Suprapubic skin (tissue), 3 donors: Measurements from ENCODE around the gene NQO1.

ENCODE experiments used
- EP300 ChIP-seq: sonication (generic); formaldehyde crosslinking; IDR thresholded peaks from one replicate; pipeline ENCODE4 v1.6.1; 2017; ENCODE audit warnings: antibody characterized with exemption
- TF ChIP-seq, protein P1 (sequence below), 2 donors: fragments of 200-600 bp in 1 of 2; fragments of 450-650 bp in 1 of 2; sonication (generic) in 1 of 2; IDR thresholded peaks; one replicate each; pipeline ENCODE4 v1.5.1; 2016 to 2019; ENCODE audit warnings: antibody characterized with exemption in 2 of 2, mild to moderate bottlenecking in 1 of 2, moderate library complexity in 1 of 2

- TF ChIP-seq, protein P1, sequence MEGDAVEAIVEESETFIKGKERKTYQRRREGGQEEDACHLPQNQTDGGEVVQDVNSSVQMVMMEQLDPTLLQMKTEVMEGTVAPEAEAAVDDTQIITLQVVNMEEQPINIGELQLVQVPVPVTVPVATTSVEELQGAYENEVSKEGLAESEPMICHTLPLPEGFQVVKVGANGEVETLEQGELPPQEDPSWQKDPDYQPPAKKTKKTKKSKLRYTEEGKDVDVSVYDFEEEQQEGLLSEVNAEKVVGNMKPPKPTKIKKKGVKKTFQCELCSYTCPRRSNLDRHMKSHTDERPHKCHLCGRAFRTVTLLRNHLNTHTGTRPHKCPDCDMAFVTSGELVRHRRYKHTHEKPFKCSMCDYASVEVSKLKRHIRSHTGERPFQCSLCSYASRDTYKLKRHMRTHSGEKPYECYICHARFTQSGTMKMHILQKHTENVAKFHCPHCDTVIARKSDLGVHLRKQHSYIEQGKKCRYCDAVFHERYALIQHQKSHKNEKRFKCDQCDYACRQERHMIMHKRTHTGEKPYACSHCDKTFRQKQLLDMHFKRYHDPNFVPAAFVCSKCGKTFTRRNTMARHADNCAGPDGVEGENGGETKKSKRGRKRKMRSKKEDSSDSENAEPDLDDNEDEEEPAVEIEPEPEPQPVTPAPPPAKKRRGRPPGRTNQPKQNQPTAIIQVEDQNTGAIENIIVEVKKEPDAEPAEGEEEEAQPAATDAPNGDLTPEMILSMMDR (IDR thresholded peaks at IDR 0.05) = no peak
- no peak for TF ChIP-seq EP300
These were observed 53.9 kb downstream of the NQO1 start for GRCh38 chr16:69672315-69672997.
